ENCODE measurements around the gene RBM44. TPM values are rescaled to one million over a fixed set of nuclear protein-coding genes. Genes with fewer than 3 reads are reported as not detected.

RBM44 gene
- total and polyA plus RNA-seq, 2 experiments from 2014 or later: 0.53 to 0.76 TPM

DNA sequence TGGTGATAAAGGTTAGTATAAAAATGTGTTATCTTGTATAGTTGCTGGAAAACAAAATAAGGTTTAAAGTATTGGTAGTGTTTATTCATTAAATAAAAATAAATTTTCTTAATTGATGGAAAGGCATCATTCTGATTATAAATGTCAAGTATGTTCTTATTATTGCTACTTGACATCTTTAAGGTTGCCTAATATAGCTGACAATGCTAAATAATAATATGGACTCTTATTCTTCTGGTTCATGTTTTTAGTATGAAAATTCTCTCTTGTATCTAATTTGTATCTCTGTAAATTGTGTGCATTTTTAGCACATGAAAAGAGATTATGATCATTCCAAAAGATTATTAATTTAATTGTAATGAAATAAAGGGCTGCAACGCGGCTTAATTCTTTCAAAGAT lies 25.0 kb downstream of the RBM44 start:
- H3K9me2 ChIP-seq (replicated peaks; ENCODE audit: insufficient read depth): no peaks in the 10 kb centered on the region
- no peak overlapping the region for H3K27ac ChIP-seq
- H3K36me3 ChIP-seq (replicated peaks; ENCODE audit: insufficient read depth, low read depth): no peaks in the 10 kb centered on the region
- no peak overlapping the region for H3K4me2 ChIP-seq
- no peak for DNase-seq (ENCODE audit: low spot score)
- no peaks in the 10 kb centered on the region for H3K79me2 ChIP-seq
- no peaks in the 10 kb centered on the region for H3K9me3 ChIP-seq (ENCODE audit: low read depth)
- H2AFZ ChIP-seq: no peak overlapping the region
- H3K27me3 ChIP-seq: no peaks in the 10 kb centered on the region
- H3K4me3 ChIP-seq: no peak overlapping the region
- H4K20me1 ChIP-seq (ENCODE audit: insufficient read depth, poor library complexity, severe bottlenecking): no peaks in the 10 kb centered on the region
- no peaks in the 10 kb centered on the region for H3K4me1 ChIP-seq (ENCODE audit: insufficient read depth)
- 97% methylated on average over 2 of the region's 2 CpGs for whole genome bisulfite sequencing (ENCODE audit: low lambda C conversion rate, missing lambda C conversion rate)
- TF ChIP-seq EZH2 (IDR thresholded peaks at IDR 0.05; ENCODE audit: borderline replicate concordance) (no peak), EZH2phosphoT487 (IDR thresholded peaks at IDR 0.05; ENCODE audit: low read depth, severe bottlenecking, unreplicated experiment) (no peak)
- TF ChIP-seq, protein P1, sequence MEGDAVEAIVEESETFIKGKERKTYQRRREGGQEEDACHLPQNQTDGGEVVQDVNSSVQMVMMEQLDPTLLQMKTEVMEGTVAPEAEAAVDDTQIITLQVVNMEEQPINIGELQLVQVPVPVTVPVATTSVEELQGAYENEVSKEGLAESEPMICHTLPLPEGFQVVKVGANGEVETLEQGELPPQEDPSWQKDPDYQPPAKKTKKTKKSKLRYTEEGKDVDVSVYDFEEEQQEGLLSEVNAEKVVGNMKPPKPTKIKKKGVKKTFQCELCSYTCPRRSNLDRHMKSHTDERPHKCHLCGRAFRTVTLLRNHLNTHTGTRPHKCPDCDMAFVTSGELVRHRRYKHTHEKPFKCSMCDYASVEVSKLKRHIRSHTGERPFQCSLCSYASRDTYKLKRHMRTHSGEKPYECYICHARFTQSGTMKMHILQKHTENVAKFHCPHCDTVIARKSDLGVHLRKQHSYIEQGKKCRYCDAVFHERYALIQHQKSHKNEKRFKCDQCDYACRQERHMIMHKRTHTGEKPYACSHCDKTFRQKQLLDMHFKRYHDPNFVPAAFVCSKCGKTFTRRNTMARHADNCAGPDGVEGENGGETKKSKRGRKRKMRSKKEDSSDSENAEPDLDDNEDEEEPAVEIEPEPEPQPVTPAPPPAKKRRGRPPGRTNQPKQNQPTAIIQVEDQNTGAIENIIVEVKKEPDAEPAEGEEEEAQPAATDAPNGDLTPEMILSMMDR (IDR thresholded peaks at IDR 0.05; ENCODE audit: poor library complexity): no peak

DNA sequence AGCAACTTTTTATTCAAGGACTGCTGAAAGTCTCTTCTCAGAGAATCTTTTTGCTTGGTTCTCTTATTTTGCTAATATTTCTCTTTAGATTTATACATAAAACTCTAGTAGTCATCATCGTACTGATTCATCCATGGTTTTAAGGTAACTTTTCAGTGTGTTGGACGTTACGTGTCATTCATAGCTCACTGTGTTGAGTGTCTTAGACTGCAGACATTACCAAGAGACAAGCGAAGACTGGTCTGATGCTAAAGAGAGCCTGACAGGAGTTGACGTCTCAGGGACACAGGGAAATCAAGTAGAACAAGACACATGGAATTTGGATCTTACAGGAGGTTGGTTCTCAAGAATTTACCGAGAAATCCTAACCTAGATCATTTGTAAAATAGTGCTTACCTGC lies 25.5 kb downstream of the RBM44 start:
- Histone ChIP-seq H3K79me2 (no peaks in the 10 kb centered on the region), H3K4me3 (no peak overlapping the region), H3K27ac (no peak overlapping the region), H3K9me2 (replicated peaks; ENCODE audit: insufficient read depth) (no peaks in the 10 kb centered on the region), H3K27me3 (no peaks in the 10 kb centered on the region), H3K9me3 (ENCODE audit: low read depth) (no peaks in the 10 kb centered on the region), H2AFZ (no peak overlapping the region), H3K4me2 (no peak overlapping the region), H3K36me3 (replicated peaks; ENCODE audit: insufficient read depth, low read depth) (no peaks in the 10 kb centered on the region), H4K20me1 (ENCODE audit: insufficient read depth, poor library complexity, severe bottlenecking) (no peaks in the 10 kb centered on the region), H3K4me1 (ENCODE audit: insufficient read depth) (no peaks in the 10 kb centered on the region)
- no peak for DNase-seq (ENCODE audit: low spot score)
- WGBS (ENCODE audit: low lambda C conversion rate, missing lambda C conversion rate): 87% methylated on average over 6 of the region's 6 CpGs
- no peak for TF ChIP-seq EZH2 (IDR thresholded peaks at IDR 0.05; ENCODE audit: borderline replicate concordance)
- TF ChIP-seq, protein P1 (IDR thresholded peaks at IDR 0.05; ENCODE audit: poor library complexity): no peak
- TF ChIP-seq EZH2phosphoT487 (IDR thresholded peaks at IDR 0.05; ENCODE audit: low read depth, severe bottlenecking, unreplicated experiment): no peak

DNA sequence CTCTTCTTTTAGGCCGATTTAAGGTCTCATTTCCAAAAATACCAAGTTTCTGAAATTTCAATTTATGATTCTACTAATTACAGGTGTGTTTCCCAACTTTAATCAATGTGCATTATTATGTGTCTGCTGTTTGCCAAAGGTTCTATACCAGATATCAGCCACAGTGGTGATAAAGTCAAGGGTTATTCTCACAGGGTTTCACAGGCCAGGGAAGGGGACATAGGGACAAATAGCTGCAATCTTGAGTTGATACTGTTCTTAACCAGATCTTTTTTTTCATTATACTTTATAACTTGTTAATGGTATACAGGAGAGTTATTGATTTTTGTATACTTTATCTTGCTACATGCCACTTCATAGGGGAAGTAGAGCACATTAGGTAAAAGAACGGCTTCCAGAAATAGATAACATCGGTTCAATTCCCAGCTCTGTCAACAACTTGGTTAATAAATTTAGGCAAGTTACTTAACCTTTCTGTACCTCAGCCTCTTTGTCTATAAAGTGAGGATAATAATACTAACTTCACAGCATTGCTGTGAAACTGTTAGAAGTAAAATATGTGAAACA lies 28.9 kb downstream of the RBM44 start:
- TF ChIP-seq, protein P1 (IDR thresholded peaks at IDR 0.05; ENCODE audit: poor library complexity): no peak
- TF ChIP-seq EZH2 (IDR thresholded peaks at IDR 0.05; ENCODE audit: borderline replicate concordance): no peak
- no peak for TF ChIP-seq EZH2phosphoT487 (IDR thresholded peaks at IDR 0.05; ENCODE audit: low read depth, severe bottlenecking, unreplicated experiment)
- Histone ChIP-seq H3K36me3 (replicated peaks; ENCODE audit: insufficient read depth, low read depth) (no peaks in the 10 kb centered on the region), H2AFZ (no peak overlapping the region), H3K27me3 (no peaks in the 10 kb centered on the region), H4K20me1 (ENCODE audit: insufficient read depth, poor library complexity, severe bottlenecking) (no peaks in the 10 kb centered on the region), H3K4me2 (no peak overlapping the region), H3K9me3 (ENCODE audit: low read depth) (no peaks in the 10 kb centered on the region), H3K27ac (no peak overlapping the region), H3K9me2 (replicated peaks; ENCODE audit: insufficient read depth) (no peaks in the 10 kb centered on the region), H3K79me2 (no peaks in the 10 kb centered on the region), H3K4me3 (no peak overlapping the region), H3K4me1 (ENCODE audit: insufficient read depth) (no peaks in the 10 kb centered on the region)
- WGBS (ENCODE audit: low lambda C conversion rate, missing lambda C conversion rate): 58% methylated on average over 3 of the region's 3 CpGs
- no peak for DNase-seq (ENCODE audit: low spot score)
